ENCODE data around the gene PPAN. TPM values are rescaled to one million over a fixed set of nuclear protein-coding genes. Genes with fewer than 3 reads are reported as not detected.

Gene PPAN
- total RNA-seq, 1 donor from 2014 or later = not detected

DNA sequence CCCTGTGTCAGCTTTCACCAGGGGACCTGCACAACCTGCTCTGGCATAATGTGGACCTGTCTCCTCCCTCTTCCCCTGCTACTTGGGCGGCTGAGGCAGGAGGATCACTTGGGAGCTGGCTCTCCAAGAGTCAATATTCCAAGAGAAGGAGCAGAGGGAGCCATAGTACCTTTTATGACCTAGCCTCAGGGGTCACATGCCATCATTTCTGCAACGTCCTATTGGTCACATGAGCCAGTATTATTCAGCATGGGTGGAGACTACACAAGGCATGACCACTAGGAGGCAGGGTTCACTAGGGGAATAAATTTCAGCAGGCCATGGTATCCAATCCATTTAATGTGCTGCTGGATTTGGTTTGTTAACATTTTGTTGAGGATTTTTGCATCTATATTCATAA, 32.0 kb upstream of the PPAN start:
- DNase-seq (ENCODE audit: low spot score in 2 of 2) = no peak
- TF ChIP-seq, protein P1, sequence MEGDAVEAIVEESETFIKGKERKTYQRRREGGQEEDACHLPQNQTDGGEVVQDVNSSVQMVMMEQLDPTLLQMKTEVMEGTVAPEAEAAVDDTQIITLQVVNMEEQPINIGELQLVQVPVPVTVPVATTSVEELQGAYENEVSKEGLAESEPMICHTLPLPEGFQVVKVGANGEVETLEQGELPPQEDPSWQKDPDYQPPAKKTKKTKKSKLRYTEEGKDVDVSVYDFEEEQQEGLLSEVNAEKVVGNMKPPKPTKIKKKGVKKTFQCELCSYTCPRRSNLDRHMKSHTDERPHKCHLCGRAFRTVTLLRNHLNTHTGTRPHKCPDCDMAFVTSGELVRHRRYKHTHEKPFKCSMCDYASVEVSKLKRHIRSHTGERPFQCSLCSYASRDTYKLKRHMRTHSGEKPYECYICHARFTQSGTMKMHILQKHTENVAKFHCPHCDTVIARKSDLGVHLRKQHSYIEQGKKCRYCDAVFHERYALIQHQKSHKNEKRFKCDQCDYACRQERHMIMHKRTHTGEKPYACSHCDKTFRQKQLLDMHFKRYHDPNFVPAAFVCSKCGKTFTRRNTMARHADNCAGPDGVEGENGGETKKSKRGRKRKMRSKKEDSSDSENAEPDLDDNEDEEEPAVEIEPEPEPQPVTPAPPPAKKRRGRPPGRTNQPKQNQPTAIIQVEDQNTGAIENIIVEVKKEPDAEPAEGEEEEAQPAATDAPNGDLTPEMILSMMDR (IDR thresholded peaks at IDR 0.05) = no peak
- Histone ChIP-seq H3K27ac (no peak overlapping the region), H3K4me3 (no peak overlapping the region), H3K9me3 (peaks cover 0 to 4% of the 10 kb centered on the region in 2 donors), H3K27me3 (no peaks in the 10 kb centered on the region), H3K4me1 (no peaks in the 10 kb centered on the region), H3K36me3 (no peaks in the 10 kb centered on the region)
- intact Hi-C loops (cut with DNase I) = no loop called here

DNA sequence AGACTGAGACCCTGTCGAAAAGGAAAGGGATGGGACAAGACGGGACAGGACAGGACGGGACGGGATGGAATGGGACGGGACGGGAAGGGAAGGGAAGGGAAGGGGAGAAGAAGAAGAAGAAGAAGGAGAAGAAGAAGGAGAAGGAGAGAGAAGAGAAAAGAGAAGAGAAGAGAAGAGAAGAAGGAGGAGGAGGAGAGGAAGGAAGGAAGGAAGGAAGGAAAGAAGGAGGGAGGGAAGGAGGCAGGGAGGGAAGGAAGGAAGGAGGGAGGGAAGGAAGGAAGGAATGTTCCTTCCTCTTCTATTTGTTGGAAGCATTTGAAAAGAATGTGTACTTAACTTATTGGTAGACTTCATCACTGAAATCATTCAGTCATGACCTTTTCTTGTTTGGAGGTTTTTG, 29.6 kb upstream of the PPAN start:
- Histone ChIP-seq H3K9me3 (peaks cover 0 to 4% of the 10 kb centered on the region in 2 donors), H3K27ac (no peak overlapping the region), H3K27me3 (no peaks in the 10 kb centered on the region), H3K36me3 (no peaks in the 10 kb centered on the region), H3K4me1 (no peaks in the 10 kb centered on the region), H3K4me3 (no peak overlapping the region)
- TF ChIP-seq, protein P1 (IDR thresholded peaks at IDR 0.05) = no peak
- DNase-seq (ENCODE audit: low spot score in 2 of 2) = no peak
- intact Hi-C loops (cut with DNase I) = no loop called here

DNA sequence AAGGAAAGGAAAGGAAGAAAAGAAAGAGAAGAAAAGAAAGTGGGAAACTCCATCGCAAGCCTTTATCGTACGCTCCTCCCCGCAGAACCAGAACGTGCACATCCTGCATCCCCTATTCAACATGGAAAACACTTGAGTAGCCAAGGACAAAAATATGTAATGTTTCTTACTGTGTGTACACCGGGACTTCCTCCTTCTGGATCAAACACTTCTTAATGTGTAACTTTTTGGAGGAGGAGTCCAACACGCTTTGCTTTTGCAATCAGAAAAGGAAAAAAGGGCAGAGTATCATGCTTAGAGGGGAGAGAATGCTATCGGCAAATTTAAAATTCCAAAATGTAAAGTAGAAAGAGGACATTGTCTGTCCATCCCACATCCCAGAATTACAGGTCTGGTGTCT, 27.8 kb upstream of the PPAN start:
- Histone ChIP-seq H3K9me3 (peaks cover 0 to 4% of the 10 kb centered on the region in 2 donors), H3K4me3 (no peak overlapping the region), H3K27me3 (no peaks in the 10 kb centered on the region), H3K27ac (no peak overlapping the region), H3K36me3 (no peaks in the 10 kb centered on the region), H3K4me1 (no peaks in the 10 kb centered on the region)
- DNase-seq (ENCODE audit: low spot score in 2 of 2) = no peak
- TF ChIP-seq, protein P1 (IDR thresholded peaks at IDR 0.05) = no peak
- intact Hi-C loops (cut with DNase I) = no loop called here

DNA sequence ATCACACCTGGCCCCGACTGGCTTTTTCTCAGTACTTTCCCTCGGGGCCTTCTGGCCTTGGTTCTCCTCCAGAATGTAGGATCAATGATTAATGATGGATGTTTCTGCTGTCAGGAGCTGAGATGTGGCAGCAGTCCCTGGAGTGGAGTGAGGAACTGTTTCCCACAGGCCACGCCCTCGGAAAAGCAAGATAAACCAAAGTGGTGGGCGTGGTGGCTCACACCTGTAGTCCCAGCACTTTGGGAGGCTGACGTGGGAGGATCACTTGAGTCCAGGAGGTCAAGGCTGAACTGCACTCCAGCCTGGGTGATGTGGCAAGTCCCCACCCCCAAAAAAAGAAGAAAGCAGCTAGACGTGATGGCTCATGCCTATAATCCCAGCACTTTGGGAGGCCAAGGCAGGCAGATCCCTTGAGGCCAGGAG, 27.1 kb upstream of the PPAN start:
- intact Hi-C loops (cut with DNase I) = no loop called here
- TF ChIP-seq, protein P1 (IDR thresholded peaks at IDR 0.05) = no peak
- H3K4me3 ChIP-seq = no peak overlapping the region
- H3K9me3 ChIP-seq = peaks cover 0 to 4% of the 10 kb centered on the region in 2 donors
- H3K4me1 ChIP-seq = no peaks in the 10 kb centered on the region
- H3K36me3 ChIP-seq = no peaks in the 10 kb centered on the region
- DNase-seq (ENCODE audit: low spot score in 2 of 2) = no peak
- no peaks in the 10 kb centered on the region for H3K27me3 ChIP-seq
- no peak overlapping the region for H3K27ac ChIP-seq

DNA sequence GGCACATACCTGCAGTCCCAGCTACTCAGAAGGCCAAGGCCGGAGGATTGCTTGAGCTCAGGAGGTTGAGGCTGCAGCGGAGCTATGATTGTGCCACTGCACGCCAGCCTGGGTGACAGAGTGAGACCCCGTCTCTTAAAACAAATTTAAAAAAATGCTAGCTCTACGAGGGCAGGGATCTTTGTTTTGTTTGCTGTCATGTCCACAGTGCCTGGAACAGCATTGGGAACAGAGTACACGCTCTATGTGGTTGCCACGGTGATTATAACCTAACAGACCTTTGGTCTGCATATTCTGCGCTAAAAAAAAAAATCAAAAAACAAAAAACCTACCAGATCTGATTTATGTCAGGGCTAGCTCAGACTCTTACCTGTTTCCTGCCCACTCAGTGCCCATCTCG, 22.3 kb upstream of the PPAN start:
- Histone ChIP-seq H3K4me3 (no peak overlapping the region), H3K9me3 (no peaks in the 10 kb centered on the region), H3K27ac (no peak overlapping the region), H3K4me1 (no peaks in the 10 kb centered on the region), H3K36me3 (peaks cover 0 to under 1% of the 10 kb centered on the region in 2 donors), H3K27me3 (no peaks in the 10 kb centered on the region)
- intact Hi-C loops (cut with DNase I) = no loop called here
- DNase-seq (ENCODE audit: low spot score in 2 of 2) = no peak
- TF ChIP-seq, protein P1 (IDR thresholded peaks at IDR 0.05) = no peak

DNA sequence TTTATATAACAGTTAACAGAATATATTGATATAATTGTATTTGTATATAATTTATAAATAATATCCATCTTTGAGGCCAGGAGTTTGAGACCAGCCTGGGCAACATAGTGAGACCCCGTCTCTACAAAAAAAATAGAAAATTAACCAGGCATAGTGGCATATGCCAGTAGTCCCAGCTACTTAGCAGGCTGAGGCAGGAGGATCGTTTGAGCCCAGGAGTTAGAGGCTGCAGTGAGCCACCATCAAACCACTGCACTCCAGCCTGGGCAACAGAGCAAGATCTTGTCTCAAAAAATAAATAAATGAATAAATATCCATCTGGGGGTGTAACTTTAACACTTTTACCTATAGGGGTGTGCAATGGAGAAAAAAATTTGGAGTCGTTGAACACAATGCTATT, 21.4 kb upstream of the PPAN start:
- H3K27ac ChIP-seq = no peak overlapping the region
- peaks cover 0 to 10% of the 10 kb centered on the region in 2 donors for H3K36me3 ChIP-seq
- H3K4me1 ChIP-seq = no peaks in the 10 kb centered on the region
- intact Hi-C loops (cut with DNase I) = no loop called here
- no peaks in the 10 kb centered on the region for H3K27me3 ChIP-seq
- TF ChIP-seq, protein P1 (IDR thresholded peaks at IDR 0.05) = no peak
- no peaks in the 10 kb centered on the region for H3K9me3 ChIP-seq
- DNase-seq (ENCODE audit: low spot score in 2 of 2) = no peak
- H3K4me3 ChIP-seq = no peak overlapping the region

Data from ascending aorta (tissue), 2 donors.